HG02938 (cell line): ENCODE data around the gene TMEM163.

Source experiments
- ATAC-seq: cut with Tn5 transposase; IDR thresholded peaks from one replicate; pipeline ENCODE4 v1.9.1; 2021; ENCODE audit warnings: mild to moderate bottlenecking, moderate library complexity; ENCODE audit not compliant: unreplicated experiment

Gene TMEM163

GRCh38 chr2:134417968-134418582 lies 300.7 kb downstream of the TMEM163 start:
- no peak for ATAC-seq

DNA sequence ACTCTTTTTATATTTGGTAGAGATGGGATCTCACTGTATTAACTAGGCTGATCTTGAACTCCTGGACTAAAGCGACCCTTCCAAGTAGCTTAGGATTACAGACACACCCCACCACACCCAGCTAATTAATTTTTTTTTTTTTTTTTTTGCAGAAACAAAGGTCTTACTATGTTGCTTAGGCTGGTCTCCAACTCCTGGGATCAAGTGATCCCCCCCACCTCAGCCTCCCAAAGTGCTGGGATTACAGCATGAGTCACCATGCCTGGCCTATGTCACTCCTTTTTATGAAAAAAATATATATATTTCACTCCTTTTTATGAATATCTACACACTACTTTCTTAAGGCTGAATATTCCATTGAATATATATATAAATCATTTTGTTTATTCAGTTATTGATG lies 302.2 kb downstream of the TMEM163 start:
- ATAC-seq = no peak

GRCh38 chr2:134416018-134416417 lies 302.8 kb downstream of the TMEM163 start:
- no peak for ATAC-seq

DNA sequence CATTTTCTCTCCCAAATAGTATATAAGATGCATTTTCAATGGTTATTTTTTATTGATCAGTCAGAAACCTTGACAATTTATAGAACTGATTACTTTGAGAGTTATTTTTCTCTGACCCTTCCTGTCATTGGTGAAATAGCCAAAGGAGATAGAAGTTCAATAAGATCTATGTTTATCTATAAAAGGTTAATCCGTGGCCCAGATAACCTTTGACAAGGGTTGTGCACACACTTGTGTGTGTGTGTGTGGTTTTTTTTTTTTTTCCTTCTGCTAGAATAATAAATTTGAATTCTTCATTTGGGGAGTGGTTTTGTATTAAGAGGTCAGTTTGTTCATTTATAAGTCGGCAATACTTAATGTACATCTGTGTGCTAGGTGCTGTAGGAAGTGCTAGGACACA lies 304.9 kb downstream of the TMEM163 start:
- ATAC-seq = no peak

DNA sequence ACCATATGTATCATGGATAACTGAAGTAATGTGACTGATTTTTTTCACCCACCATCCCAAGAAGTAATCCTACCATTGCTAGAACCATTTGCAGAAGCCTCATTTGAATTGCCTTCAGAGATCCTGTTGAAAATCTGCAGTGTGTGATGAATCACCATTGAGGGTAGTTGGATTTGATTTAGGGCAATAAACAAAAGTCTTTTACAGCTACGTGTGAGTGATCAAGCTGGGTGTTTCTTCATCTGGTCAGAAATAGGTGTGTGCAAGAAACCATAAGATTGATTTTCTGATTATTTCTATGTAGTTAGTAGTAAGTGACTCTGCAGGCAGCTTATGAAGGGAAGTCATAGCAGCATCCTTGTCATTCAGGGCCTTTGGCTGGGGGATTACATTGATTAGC lies 305.4 kb downstream of the TMEM163 start:
- ATAC-seq = no peak

DNA sequence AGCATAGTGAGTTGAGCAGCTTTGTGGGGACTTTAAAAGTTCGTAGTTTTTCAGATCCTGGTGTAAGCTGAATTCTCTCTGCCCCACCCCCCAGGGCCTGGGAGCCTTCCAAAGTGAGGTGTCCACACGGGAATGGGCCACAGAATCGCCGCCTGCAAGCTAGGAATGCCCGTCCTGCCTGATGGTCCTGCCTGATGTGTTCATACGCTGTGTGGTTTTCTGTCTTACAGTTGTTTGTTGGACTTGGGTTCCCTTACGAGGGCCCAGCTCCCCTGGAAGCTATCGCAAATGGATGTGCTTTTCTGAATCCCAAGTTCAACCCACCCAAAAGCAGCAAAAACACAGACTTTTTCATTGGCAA lies 306.2 kb downstream of the TMEM163 start:
- ATAC-seq = no peak

GRCh38 chr2:134411828-134412638 lies 306.8 kb downstream of the TMEM163 start:
- ATAC-seq = peak; percentile 99

- no peak for ATAC-seq
Observed at GRCh38 chr2:134411279-134411827, 307.4 kb downstream of the TMEM163 start.

DNA sequence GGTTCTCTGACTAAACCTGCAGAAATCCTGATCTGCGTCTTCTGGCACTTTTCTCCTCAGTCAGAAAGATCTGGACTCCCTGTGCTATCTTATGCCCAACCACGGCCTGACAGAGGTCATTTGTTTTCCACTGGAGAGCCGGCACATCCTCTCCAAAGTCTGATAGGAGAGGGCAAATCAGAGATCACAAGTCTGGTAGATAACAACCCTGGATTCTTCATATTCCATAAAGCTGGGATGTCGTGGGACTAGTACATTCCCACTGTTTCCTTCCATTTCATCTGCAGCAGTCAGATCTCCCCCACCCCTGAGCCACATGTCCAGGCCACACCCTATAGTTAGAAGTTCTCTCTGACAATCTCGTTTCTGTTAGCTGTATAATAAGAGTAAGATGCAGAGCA lies 308.0 kb downstream of the TMEM163 start:
- ATAC-seq = no peak

DNA sequence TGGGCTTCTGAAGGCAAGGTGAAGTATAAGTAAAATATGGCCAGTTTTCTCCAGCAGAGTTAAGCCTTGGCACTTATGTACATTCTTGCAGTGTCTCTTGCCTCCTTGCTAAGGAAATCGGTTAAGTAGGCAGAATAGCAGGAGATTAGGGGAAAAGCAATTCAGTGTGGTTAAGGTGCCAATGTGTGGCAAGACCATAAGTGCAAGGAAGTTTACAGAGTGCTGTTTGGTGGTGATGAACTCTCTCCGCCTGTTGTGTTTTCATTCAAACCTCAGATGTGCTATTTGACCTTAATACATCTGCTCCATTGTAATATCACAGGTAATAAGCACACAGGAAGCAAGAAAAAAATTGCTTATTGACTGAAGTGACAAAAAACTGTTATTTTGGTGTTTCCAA lies 308.8 kb downstream of the TMEM163 start:
- no peak for ATAC-seq

- ATAC-seq = no peak
Observed at GRCh38 chr2:134408791-134409190, 310.0 kb downstream of the TMEM163 start.

GRCh38 chr2:134408386-134408785 lies 310.4 kb downstream of the TMEM163 start:
- ATAC-seq = no peak

- no peak for ATAC-seq
Observed at GRCh38 chr2:134407154-134407890, 311.5 kb downstream of the TMEM163 start.

DNA sequence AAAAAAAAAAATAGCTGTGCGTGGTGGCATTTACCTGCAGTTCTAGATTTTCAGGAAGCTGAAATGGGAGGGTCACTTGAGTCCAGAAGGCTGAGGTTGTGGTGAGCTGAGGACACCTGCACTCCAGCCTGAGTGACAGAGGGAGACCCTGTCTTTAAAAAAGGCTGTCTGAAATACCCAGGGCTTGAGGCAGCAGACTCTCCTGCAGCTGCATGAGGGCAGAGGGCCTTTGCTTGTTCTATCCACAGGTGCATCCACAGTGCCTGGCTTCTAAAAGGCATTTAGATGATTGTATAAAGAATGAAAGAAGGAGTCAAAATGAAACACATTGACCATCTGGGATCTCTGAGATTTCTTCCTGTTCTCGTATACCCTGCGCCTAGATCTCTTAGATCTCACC lies 312.1 kb downstream of the TMEM163 start:
- ATAC-seq = no peak

GRCh38 chr2:134406311-134406710 lies 312.5 kb downstream of the TMEM163 start:
- no peak for ATAC-seq
